Measurements from ENCODE around the gene KLF5. TPM values are rescaled to one million over a fixed set of nuclear protein-coding genes. Genes with fewer than 3 reads are reported as not detected.
"Not testable (repeated sequence)": the region's sequence is repeated elsewhere in the genome, so short reads cannot be mapped to it uniquely, and the experiment has no call there.

The KLF5 gene
- total RNA-seq, 1 donor from 2014 or later = 2.4 TPM

GRCh38 chr13:73045031-73045430, 13.8 kb upstream of the KLF5 start:
- intact Hi-C loops (cut with micrococcal nuclease) = no loop called here
- no peaks in the 10 kb centered on the region for H3K4me1 Mint-ChIP-seq (ENCODE audit: low read depth)

GRCh38 chr13:73048615-73049014, 10.2 kb upstream of the KLF5 start:
- H3K27me3 Mint-ChIP-seq (ENCODE audit: insufficient read depth); H3K4me1 Mint-ChIP-seq (ENCODE audit: low read depth); DNase-seq (ENCODE audit: low spot score); intact Hi-C loops (cut with micrococcal nuclease); H3K9me3 Mint-ChIP-seq; H3K36me3 Mint-ChIP-seq (ENCODE audit: low read depth); H3K27ac Mint-ChIP-seq; H3K4me3 Mint-ChIP-seq: not testable (repeated sequence)

More at GRCh38 chr13:73045031-73045430, 13.8 kb upstream of the KLF5 start:
- Mint-ChIP-seq H3K27ac (no peak overlapping the region), H3K27me3 (ENCODE audit: insufficient read depth) (no peaks in the 10 kb centered on the region), H3K36me3 (ENCODE audit: low read depth) (no peaks in the 10 kb centered on the region), H3K9me3 (no peaks in the 10 kb centered on the region), H3K4me3 (no peak overlapping the region)
- no peak for DNase-seq (ENCODE audit: low spot score)

DNA sequence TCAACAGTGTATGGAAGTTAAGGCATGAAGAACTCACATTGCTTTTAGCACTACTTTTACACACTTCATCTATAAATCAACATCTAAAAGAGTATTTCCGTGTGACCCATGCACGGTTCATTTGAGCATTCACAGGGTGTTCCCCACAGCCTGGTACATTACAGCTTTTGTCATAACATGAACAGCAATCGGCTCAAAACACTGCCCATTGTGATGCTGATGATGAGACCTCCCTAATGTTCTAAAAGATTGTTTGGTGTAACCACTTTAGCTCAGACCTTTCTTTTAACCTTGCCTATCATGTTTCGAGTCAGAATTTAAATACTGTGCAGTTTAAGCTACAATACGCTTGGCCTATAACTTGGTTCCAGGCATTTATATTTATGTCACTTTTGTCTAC, 4.1 kb upstream of the KLF5 start:
- no peak for DNase-seq (ENCODE audit: low spot score)
- Mint-ChIP-seq H3K27me3 (ENCODE audit: insufficient read depth) (peaks cover 36% of the 10 kb centered on the region), H3K9me3 (no peaks in the 10 kb centered on the region), H3K4me3 (no peak overlapping the region), H3K27ac (no peak overlapping the region), H3K36me3 (ENCODE audit: low read depth) (no peaks in the 10 kb centered on the region), H3K4me1 (ENCODE audit: low read depth) (peaks cover 8% of the 10 kb centered on the region)
- intact Hi-C loops (cut with micrococcal nuclease) = loop anchor here (5.0 to 10.0 kb wide), 2 partner anchors 1080 to 1233 kb away; partner anchors contain the start of gene KLF12

DNA sequence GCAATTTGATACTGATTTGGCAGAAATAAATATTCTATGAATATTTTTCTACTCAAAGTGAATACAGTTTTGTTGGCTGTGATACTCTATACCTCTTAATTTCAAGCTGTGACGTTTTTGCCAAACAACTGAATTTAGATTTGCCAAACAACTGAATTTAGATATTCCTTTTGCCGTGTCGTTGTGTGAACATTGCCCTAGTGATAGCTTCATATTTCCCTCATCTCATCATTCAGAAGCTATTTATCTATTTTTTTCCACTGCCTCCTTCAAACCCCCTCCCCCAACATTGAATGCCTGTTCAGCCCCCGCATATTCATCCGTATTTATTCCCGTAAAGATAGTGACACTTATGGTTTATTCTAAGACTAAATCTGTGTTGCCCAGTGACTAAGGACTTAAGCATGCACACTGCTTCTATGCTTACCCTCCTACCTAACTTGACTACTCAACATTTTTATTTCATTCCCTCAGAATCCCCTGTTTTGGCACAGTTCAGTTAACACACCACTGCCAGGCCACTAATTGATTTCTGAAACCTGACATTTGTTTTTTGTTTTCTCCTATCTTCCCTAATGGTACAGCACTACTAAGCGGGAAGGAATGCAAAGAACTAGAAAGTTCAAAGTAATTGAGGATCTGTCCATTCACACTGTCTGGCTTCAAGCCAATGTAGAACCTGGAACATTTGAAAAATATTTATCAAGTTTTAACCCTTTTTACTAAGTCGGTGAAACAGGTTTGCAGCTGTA, 2.8 kb upstream of the KLF5 start:
- intact Hi-C loops (cut with micrococcal nuclease) = loop anchor here (5.0 to 10.0 kb wide), 2 partner anchors 1079 to 1231 kb away; partner anchors contain the start of gene KLF12
- Mint-ChIP-seq H3K27me3 (ENCODE audit: insufficient read depth) (peaks cover 45% of the 10 kb centered on the region), H3K36me3 (ENCODE audit: low read depth) (no peaks in the 10 kb centered on the region), H3K27ac (no peak overlapping the region), H3K4me1 (ENCODE audit: low read depth) (peaks cover 20% of the 10 kb centered on the region), H3K9me3 (no peaks in the 10 kb centered on the region), H3K4me3 (no peak overlapping the region)
- no peak for DNase-seq (ENCODE audit: low spot score)

DNA sequence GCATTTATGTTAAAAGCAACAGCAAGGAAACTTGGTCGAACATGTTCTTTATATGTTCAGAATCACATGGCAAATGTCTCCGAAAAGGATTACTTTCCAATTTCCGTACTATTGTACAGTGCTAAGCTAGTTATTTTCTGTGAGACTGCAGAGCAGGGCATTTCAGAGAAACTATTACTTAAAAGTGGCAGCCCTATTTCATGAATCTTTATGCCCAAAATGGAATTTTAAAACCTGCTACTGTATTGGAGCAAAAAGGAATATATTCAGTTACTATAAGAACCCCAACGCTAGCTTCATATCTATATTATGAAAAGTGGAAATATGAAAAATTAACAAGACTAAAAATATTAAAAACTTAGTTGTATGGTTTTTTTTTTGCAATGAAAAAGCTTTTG, 2.2 kb upstream of the KLF5 start:
- intact Hi-C loops (cut with micrococcal nuclease) = loop anchor here (5.0 to 10.0 kb wide), 2 partner anchors 1078 to 1231 kb away; partner anchors contain the start of gene KLF12
- Mint-ChIP-seq H3K9me3 (no peaks in the 10 kb centered on the region), H3K27ac (no peak overlapping the region), H3K4me3 (no peak overlapping the region), H3K27me3 (ENCODE audit: insufficient read depth) (peaks cover 45% of the 10 kb centered on the region), H3K36me3 (ENCODE audit: low read depth) (no peaks in the 10 kb centered on the region), H3K4me1 (ENCODE audit: low read depth) (peaks cover 20% of the 10 kb centered on the region)
- DNase-seq (ENCODE audit: low spot score) = no peak

- intact Hi-C loops (cut with micrococcal nuclease) = loop anchor here (1.0 to 10.0 kb wide), 7 partner anchors 165 to 1230 kb away; partner anchors contain the start of genes BORA, KLF12, MZT1 and PIBF1
- Mint-ChIP-seq H3K4me1 (ENCODE audit: low read depth) (peaks cover 20% of the 10 kb centered on the region), H3K9me3 (no peaks in the 10 kb centered on the region), H3K27ac (no peak overlapping the region), H3K36me3 (ENCODE audit: low read depth) (no peaks in the 10 kb centered on the region), H3K27me3 (ENCODE audit: insufficient read depth) (peaks cover 49% of the 10 kb centered on the region), H3K4me3 (peak overlapping the region; percentile 80)
- no peak for DNase-seq (ENCODE audit: low spot score)
Observed at GRCh38 chr13:73057284-73058063, 1.3 kb upstream of the KLF5 start.

GRCh38 chr13:73058064-73058313, 816 bp upstream of the KLF5 start:
- Mint-ChIP-seq H3K9me3 (no peaks in the 10 kb centered on the region), H3K36me3 (ENCODE audit: low read depth) (no peaks in the 10 kb centered on the region), H3K27me3 (ENCODE audit: insufficient read depth) (peaks cover 51% of the 10 kb centered on the region), H3K27ac (no peak overlapping the region), H3K4me1 (ENCODE audit: low read depth) (peaks cover 20% of the 10 kb centered on the region), H3K4me3 (peak overlapping the region; percentile 80)
- DNase-seq (ENCODE audit: low spot score) = no peak
- intact Hi-C loops (cut with micrococcal nuclease) = loop anchor here (1.0 to 10.0 kb wide), 7 partner anchors 165 to 1229 kb away; partner anchors contain the start of genes BORA, KLF12, MZT1 and PIBF1

DNA sequence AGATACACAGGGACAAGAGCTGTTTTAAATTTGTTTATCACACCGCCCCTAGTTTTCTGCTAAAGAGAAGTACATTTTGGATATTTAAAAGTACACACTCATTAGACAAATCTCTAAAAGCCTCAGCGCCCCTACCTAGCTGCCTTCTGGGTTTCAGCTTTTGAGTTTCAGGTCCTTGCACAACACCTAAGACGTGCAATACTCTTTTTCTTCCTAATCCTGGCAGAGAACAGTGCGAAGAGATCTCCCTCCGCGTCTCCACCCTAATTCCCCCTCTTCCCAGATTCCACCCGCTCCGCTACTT, 421 bp upstream of the KLF5 start:
- intact Hi-C loops (cut with micrococcal nuclease) = loop anchor here (1.0 to 10.0 kb wide), 7 partner anchors 164 to 1229 kb away; partner anchors contain the start of genes BORA, KLF12, MZT1 and PIBF1
- H3K27ac Mint-ChIP-seq = peak overlapping the region; percentile 74
- no peak for DNase-seq (ENCODE audit: low spot score)
- peaks cover 20% of the 10 kb centered on the region for H3K4me1 Mint-ChIP-seq (ENCODE audit: low read depth)
- no peaks in the 10 kb centered on the region for H3K9me3 Mint-ChIP-seq
- H3K36me3 Mint-ChIP-seq (ENCODE audit: low read depth) = no peaks in the 10 kb centered on the region
- H3K27me3 Mint-ChIP-seq (ENCODE audit: insufficient read depth) = peaks cover 51% of the 10 kb centered on the region
- peak overlapping the region; percentile 80 for H3K4me3 Mint-ChIP-seq

- intact Hi-C loops (cut with micrococcal nuclease) = loop anchor here (2.0 to 10.0 kb wide), 6 partner anchors 163 to 1228 kb away; partner anchors contain the start of genes KLF12 and PIBF1
Observed at GRCh38 chr13:73059460-73060250, 850 bp downstream of the KLF5 start.

GRCh38 chr13:73060251-73061160, 1.7 kb downstream of the KLF5 start:
- Mint-ChIP-seq H3K4me3 (peak overlapping the region; percentile 82), H3K27me3 (ENCODE audit: insufficient read depth) (peaks cover 45% of the 10 kb centered on the region), H3K27ac (peak overlapping the region; percentile 23), H3K9me3 (no peaks in the 10 kb centered on the region), H3K4me1 (ENCODE audit: low read depth) (peaks cover 20% of the 10 kb centered on the region), H3K36me3 (ENCODE audit: low read depth) (no peaks in the 10 kb centered on the region)
- intact Hi-C loops (cut with micrococcal nuclease) = no loop called here
- no peak for DNase-seq (ENCODE audit: low spot score)

More at GRCh38 chr13:73059460-73060250, 850 bp downstream of the KLF5 start:
- Mint-ChIP-seq H3K36me3 (ENCODE audit: low read depth) (no peaks in the 10 kb centered on the region), H3K4me1 (ENCODE audit: low read depth) (peaks cover 20% of the 10 kb centered on the region), H3K27ac (peak overlapping the region; percentile 23), H3K27me3 (ENCODE audit: insufficient read depth) (peaks cover 51% of the 10 kb centered on the region), H3K4me3 (peak overlapping the region; percentile 82), H3K9me3 (no peaks in the 10 kb centered on the region)
- peak; percentile 37 for DNase-seq (ENCODE audit: low spot score)

DNA sequence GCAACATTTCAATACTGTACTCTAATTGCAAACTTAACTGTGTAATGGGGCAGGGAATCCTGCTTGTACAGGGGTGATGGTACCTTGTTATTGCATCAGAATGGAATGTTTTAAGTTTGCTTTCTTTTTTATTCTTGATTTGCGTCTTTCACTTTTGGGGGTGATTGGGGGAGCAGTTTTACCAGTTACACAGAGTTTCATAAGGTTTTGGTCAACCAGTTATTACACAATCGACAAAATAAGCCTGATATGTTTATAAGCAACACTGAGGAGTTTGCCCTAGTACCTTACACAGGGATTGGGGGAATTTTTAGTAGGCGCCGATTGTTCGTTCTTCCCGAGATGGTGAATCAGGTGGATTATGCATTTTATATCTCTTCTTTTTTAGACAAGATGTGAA, 2.7 kb downstream of the KLF5 start:
- intact Hi-C loops (cut with micrococcal nuclease) = no loop called here
- peaks cover 35% of the 10 kb centered on the region for H3K27me3 Mint-ChIP-seq (ENCODE audit: insufficient read depth)
- H3K36me3 Mint-ChIP-seq (ENCODE audit: low read depth) = no peaks in the 10 kb centered on the region
- no peaks in the 10 kb centered on the region for H3K9me3 Mint-ChIP-seq
- no peak for DNase-seq (ENCODE audit: low spot score)
- no peak overlapping the region for H3K4me3 Mint-ChIP-seq
- peaks cover 20% of the 10 kb centered on the region for H3K4me1 Mint-ChIP-seq (ENCODE audit: low read depth)
- no peak overlapping the region for H3K27ac Mint-ChIP-seq

DNA sequence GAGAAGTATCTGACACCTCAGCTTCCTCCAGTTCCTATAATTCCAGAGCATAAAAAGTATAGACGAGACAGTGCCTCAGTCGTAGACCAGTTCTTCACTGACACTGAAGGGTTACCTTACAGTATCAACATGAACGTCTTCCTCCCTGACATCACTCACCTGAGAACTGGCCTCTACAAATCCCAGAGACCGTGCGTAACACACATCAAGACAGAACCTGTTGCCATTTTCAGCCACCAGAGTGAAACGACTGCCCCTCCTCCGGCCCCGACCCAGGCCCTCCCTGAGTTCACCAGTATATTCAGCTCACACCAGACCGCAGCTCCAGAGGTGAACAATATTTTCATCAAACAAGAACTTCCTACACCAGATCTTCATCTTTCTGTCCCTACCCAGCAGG, 3.1 kb downstream of the KLF5 start:
- intact Hi-C loops (cut with micrococcal nuclease) = no loop called here
- H3K27me3 Mint-ChIP-seq (ENCODE audit: insufficient read depth) = peaks cover 32% of the 10 kb centered on the region
- no peak for DNase-seq (ENCODE audit: low spot score)
- no peak overlapping the region for H3K27ac Mint-ChIP-seq
- H3K9me3 Mint-ChIP-seq = no peaks in the 10 kb centered on the region
- no peak overlapping the region for H3K4me3 Mint-ChIP-seq
- peaks cover 20% of the 10 kb centered on the region for H3K4me1 Mint-ChIP-seq (ENCODE audit: low read depth)
- H3K36me3 Mint-ChIP-seq (ENCODE audit: low read depth) = no peaks in the 10 kb centered on the region
